ENCODE measurements around the gene ATP2B2. TPM values are rescaled to one million over a fixed set of nuclear protein-coding genes. Genes with fewer than 3 reads are reported as not detected.

The ATP2B2 gene
- total and polyA plus RNA-seq, 2 of the 8 experiments (the other 6 are each of a cell fraction or from before 2014, with no cell fraction given), result 0.14 to 1.2 TPM

DNA sequence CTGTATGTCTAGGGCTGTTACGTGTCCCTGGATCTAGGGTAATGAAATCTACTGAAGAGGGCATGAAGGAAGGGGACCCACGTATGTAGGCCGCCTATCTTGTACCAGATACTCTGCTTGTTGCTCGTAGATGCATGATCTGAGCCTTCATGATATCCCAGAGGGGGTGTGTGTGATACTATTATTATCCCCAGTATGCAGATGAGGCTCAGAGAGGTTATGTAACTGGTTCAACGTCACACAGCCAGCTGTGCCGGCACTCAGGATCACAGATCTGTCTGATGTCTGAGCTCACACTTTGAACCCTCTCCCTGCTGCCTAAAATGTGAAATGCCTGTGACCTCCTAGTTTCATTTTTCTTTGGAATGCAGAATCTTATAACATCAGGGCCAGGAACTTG is 148.3 kb downstream of the ATP2B2 start:
- no peak overlapping the region for H3K14ac ChIP-seq (ENCODE audit: insufficient read length)
- no peak overlapping the region for H2BK20ac ChIP-seq (ENCODE audit: low read length)
- FAIRE-seq, result no peak
- no peak overlapping the region for H2BK5ac ChIP-seq (ENCODE audit: low read depth, low read length)
- peaks cover 0 to 2% (median 0%) of the 10 kb centered on the region in 4 experiments; a peak in 1 of 7 replicates for H3K4me1 ChIP-seq (replicated peaks in 1 of 4; ENCODE audit: control insufficient read depth in 3 of 4, insufficient read depth in 4 of 4, low read length in 3 of 4)
- ChIA-PET CTCF (ENCODE audit: partially characterized antibody) (interaction anchor here (0.6 to 2.8 kb wide), 8 partner anchors 10 to 426 kb away, joined by 3 to 14 read pairs (median 4); no protein-coding TSS in a partner anchor), POLR2A (ENCODE audit: partially characterized antibody) (no interaction called here)
- no peaks in the 10 kb centered on the region for H3K79me2 ChIP-seq (ENCODE audit: control insufficient read depth in 1 of 2, insufficient read depth in 2 of 2, low read length in 2 of 2)
- H3K4me2 ChIP-seq (ENCODE audit: insufficient read depth in 1 of 2, low read depth in 2 of 2, low read length in 2 of 2), result no peak overlapping the region
- no peak overlapping the region for H3K4me3 ChIP-seq (ENCODE audit: extremely low read depth in 1 of 4, insufficient read depth in 2 of 4, low read depth in 3 of 4, low read length in 4 of 4)
- H3K9me3 ChIP-seq (ENCODE audit: insufficient read depth in 2 of 2, low read depth in 1 of 2, low read length in 1 of 2), result 0 out of 4 replicates have a peak, but pooled peaks cover 0 to 2% of the 10 kb centered on the region in 2 experiments
- no peaks in the 10 kb centered on the region; the same call in 1 of the 2 replicates for H3K79me1 ChIP-seq (ENCODE audit: low read depth, low read length)
- no peaks in the 10 kb centered on the region for H3K23me2 ChIP-seq (ENCODE audit: low read depth, low read length)
- H4K20me1 ChIP-seq (replicated peaks in 1 of 2; ENCODE audit: control insufficient read depth in 1 of 2, insufficient read depth in 2 of 2, low read length in 2 of 2), result no peaks in the 10 kb centered on the region
- no peak overlapping the region for H4K91ac ChIP-seq (replicated peaks; ENCODE audit: insufficient read length, low read length)
- no peak overlapping the region for H2AFZ ChIP-seq (ENCODE audit: low read length)
- no peak overlapping the region for H2AK5ac ChIP-seq (ENCODE audit: low read depth, low read length)
- no peak overlapping the region for H2BK15ac ChIP-seq (ENCODE audit: low read length)
- no peak overlapping the region for H3K18ac ChIP-seq (ENCODE audit: extremely low read depth, low read length)
- no peak overlapping the region for H2BK120ac ChIP-seq (replicated peaks; ENCODE audit: low read depth, low read length)
- H3K4ac ChIP-seq (replicated peaks; ENCODE audit: insufficient read length, low read depth, low read length), result no peak overlapping the region
- no peak overlapping the region for H3K23ac ChIP-seq (ENCODE audit: insufficient read length)
- H3K27me3 ChIP-seq (replicated peaks in 1 of 4; ENCODE audit: control insufficient read depth in 3 of 4, extremely low read depth in 1 of 4, insufficient read depth in 3 of 4, low read length in 3 of 4), result no peaks in the 10 kb centered on the region; a peak in 1 of 7 replicates
- H3K9ac ChIP-seq (replicated peaks in 1 of 4; ENCODE audit: extremely low read depth in 1 of 4, low read depth in 3 of 4, low read length in 3 of 4), result no peak overlapping the region
- DNase-seq (ENCODE audit: low read depth in 1 of 2, low spot score in 2 of 2), result no peak
- no peak overlapping the region for H4K8ac ChIP-seq (ENCODE audit: extremely low read depth, insufficient read depth, low read length)
- H2BK12ac ChIP-seq (ENCODE audit: low read depth, low read length), result no peak overlapping the region
- H4K5ac ChIP-seq (ENCODE audit: insufficient read length, low read depth, low read length), result no peak overlapping the region
- 85% methylated on average over 6 of the region's 6 CpGs; no CpG with 5 or more reads in 1 of the 2 experiments for WGBS, 2 experiments (ENCODE audit: extremely low coverage in 1 of 2, insufficient coverage in 1 of 2, insufficient read length in 1 of 2, insufficient replicate concordance in 2 of 2, low coverage in 1 of 2, low lambda C conversion rate in 2 of 2, missing lambda C conversion rate in 1 of 2)
- H3K56ac ChIP-seq (replicated peaks; ENCODE audit: insufficient read length, low read depth, low read length), result no peak overlapping the region
- no peak overlapping the region for H3K27ac ChIP-seq (ENCODE audit: low read depth, low read length)
- no peaks in the 10 kb centered on the region for H3K36me3 ChIP-seq (ENCODE audit: control insufficient read depth in 2 of 4, insufficient read depth in 4 of 4, low read length in 3 of 4)
- no peak for TF ChIP-seq POLR2A (IDR thresholded peaks at IDR 0.05; ENCODE audit: control extremely low read depth in 1 of 2, low read depth in 2 of 2, low read length in 2 of 2)
- TF ChIP-seq, protein P1, sequence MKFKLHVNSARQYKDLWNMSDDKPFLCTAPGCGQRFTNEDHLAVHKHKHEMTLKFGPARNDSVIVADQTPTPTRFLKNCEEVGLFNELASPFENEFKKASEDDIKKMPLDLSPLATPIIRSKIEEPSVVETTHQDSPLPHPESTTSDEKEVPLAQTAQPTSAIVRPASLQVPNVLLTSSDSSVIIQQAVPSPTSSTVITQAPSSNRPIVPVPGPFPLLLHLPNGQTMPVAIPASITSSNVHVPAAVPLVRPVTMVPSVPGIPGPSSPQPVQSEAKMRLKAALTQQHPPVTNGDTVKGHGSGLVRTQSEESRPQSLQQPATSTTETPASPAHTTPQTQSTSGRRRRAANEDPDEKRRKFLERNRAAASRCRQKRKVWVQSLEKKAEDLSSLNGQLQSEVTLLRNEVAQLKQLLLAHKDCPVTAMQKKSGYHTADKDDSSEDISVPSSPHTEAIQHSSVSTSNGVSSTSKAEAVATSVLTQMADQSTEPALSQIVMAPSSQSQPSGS (IDR thresholded peaks at IDR 0.05; ENCODE audit: low read length), result no peak
- TF ChIP-seq RNF2 (IDR thresholded peaks at IDR 0.05; ENCODE audit: borderline replicate concordance, low read depth, low read length, missing control alignments, poor library complexity, severe bottlenecking), result no peak
- TF ChIP-seq KDM1A (IDR thresholded peaks at IDR 0.05; ENCODE audit: borderline replicate concordance, low read length), result no peak
- TF ChIP-seq HDAC2 (IDR thresholded peaks at IDR 0.05; ENCODE audit: borderline replicate concordance in 1 of 2, low read depth in 2 of 2, low read length in 2 of 2), result no peak
- no peak for TF ChIP-seq CREB1 (IDR thresholded peaks at IDR 0.05)
- no peak for TF ChIP-seq RXRA (IDR thresholded peaks at IDR 0.05; ENCODE audit: insufficient read depth, low read depth, low read length)
- no peak for TF ChIP-seq RAD21 (IDR thresholded peaks at IDR 0.05 in 1 of 2, conservative IDR thresholded peaks at IDR 0.05 in 1 of 2; ENCODE audit: low read depth in 2 of 2, low read length in 2 of 2)
- TF ChIP-seq KDM5A (IDR thresholded peaks at IDR 0.05; ENCODE audit: low read length), result no peak
- TF ChIP-seq SIX5 (IDR thresholded peaks at IDR 0.05; ENCODE audit: low read depth, low read length), result no peak
- TF ChIP-seq, protein P2, sequence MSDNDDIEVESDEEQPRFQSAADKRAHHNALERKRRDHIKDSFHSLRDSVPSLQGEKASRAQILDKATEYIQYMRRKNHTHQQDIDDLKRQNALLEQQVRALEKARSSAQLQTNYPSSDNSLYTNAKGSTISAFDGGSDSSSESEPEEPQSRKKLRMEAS (IDR thresholded peaks at IDR 0.05), result no peak

Measured in H1 (cell line).